ENCODE data around the gene ZNF625.
A peak's percentile ranks its signal among the peaks of the same experiment; 100 is the strongest.
"Not testable (repeated sequence)": the region's sequence is repeated elsewhere in the genome, so short reads cannot be mapped to it uniquely, and the experiment has no call there.

ZNF625 gene

GRCh38 chr19:12137221-12137940, 19.2 kb downstream of the ZNF625 start:
- peaks cover 60% of the 10 kb centered on the region for H3K36me3 ChIP-seq (ENCODE audit: insufficient read depth, low read length)
- no peak overlapping the region for H3K4me3 ChIP-seq (ENCODE audit: low read length)
- no peak overlapping the region for H3K27ac ChIP-seq (ENCODE audit: low read depth, low read length)
- H3K9ac ChIP-seq (ENCODE audit: low read depth, low read length): no peak overlapping the region
- H3K9me3 ChIP-seq (ENCODE audit: insufficient read depth, low read depth, low read length): peaks cover 39% of the 10 kb centered on the region
- H3K27me3 ChIP-seq (ENCODE audit: insufficient read depth, low read length): no peaks in the 10 kb centered on the region
- peaks cover 10% of the 10 kb centered on the region for H3K4me1 ChIP-seq (ENCODE audit: insufficient read depth, low read length)
- 80% methylated on average over 7 of the region's 7 CpGs for WGBS

- Histone ChIP-seq H3K4me1 (ENCODE audit: insufficient read depth, low read length) (no peaks in the 10 kb centered on the region), H3K36me3 (ENCODE audit: insufficient read depth, low read length) (peaks cover 67% of the 10 kb centered on the region), H3K4me3 (ENCODE audit: low read length) (no peak overlapping the region), H3K9me3 (ENCODE audit: insufficient read depth, low read depth, low read length) (peaks cover 56% of the 10 kb centered on the region), H3K27me3 (ENCODE audit: insufficient read depth, low read length) (no peaks in the 10 kb centered on the region), H3K27ac (ENCODE audit: low read depth, low read length) (no peak overlapping the region), H3K9ac (ENCODE audit: low read depth, low read length) (no peak overlapping the region)
- WGBS: 92% methylated on average over 3 of the region's 3 CpGs
Observed at GRCh38 chr19:12133069-12133468, 23.5 kb downstream of the ZNF625 start.

- Histone ChIP-seq H3K9ac (ENCODE audit: low read depth, low read length) (no peak overlapping the region), H3K36me3 (ENCODE audit: insufficient read depth, low read length) (peaks cover 7% of the 10 kb centered on the region), H3K27ac (ENCODE audit: low read depth, low read length) (no peak overlapping the region), H3K27me3 (ENCODE audit: insufficient read depth, low read length) (no peaks in the 10 kb centered on the region), H3K4me3 (ENCODE audit: low read length) (no peak overlapping the region), H3K4me1 (ENCODE audit: insufficient read depth, low read length) (no peaks in the 10 kb centered on the region), H3K9me3 (ENCODE audit: insufficient read depth, low read depth, low read length) (peaks cover 10% of the 10 kb centered on the region)
- 80% methylated on average over 1 of the region's 2 CpGs for WGBS
Observed at GRCh38 chr19:12126707-12127106, 29.8 kb downstream of the ZNF625 start.

- no peak overlapping the region for H3K9ac ChIP-seq (ENCODE audit: low read depth, low read length)
- no peaks in the 10 kb centered on the region for H3K27me3 ChIP-seq (ENCODE audit: insufficient read depth, low read length)
- peaks cover 22% of the 10 kb centered on the region for H3K9me3 ChIP-seq (ENCODE audit: insufficient read depth, low read depth, low read length)
- peaks cover 27% of the 10 kb centered on the region for H3K36me3 ChIP-seq (ENCODE audit: insufficient read depth, low read length)
- no peaks in the 10 kb centered on the region for H3K4me1 ChIP-seq (ENCODE audit: insufficient read depth, low read length)
- no peak overlapping the region for H3K27ac ChIP-seq (ENCODE audit: low read depth, low read length)
- 95% methylated on average over 33 of the region's 33 CpGs for WGBS
- H3K4me3 ChIP-seq (ENCODE audit: low read length): no peak overlapping the region
Observed at GRCh38 chr19:12117201-12117970, 39.1 kb downstream of the ZNF625 start.

GRCh38 chr19:12113121-12113520, 43.4 kb downstream of the ZNF625 start:
- no peak overlapping the region for H3K4me3 ChIP-seq (ENCODE audit: low read length)
- WGBS: 94% methylated on average over 5 of the region's 5 CpGs
- peak overlapping the region; percentile 65; the same call in 1 of the 2 replicates for H3K27ac ChIP-seq (ENCODE audit: low read depth, low read length)

GRCh38 chr19:12112701-12113100, 43.8 kb downstream of the ZNF625 start:
- Histone ChIP-seq H3K27ac (ENCODE audit: low read depth, low read length) (peak overlapping the region; percentile 65; the same call in 1 of the 2 replicates), H3K4me3 (ENCODE audit: low read length) (no peak overlapping the region), H3K4me1 (ENCODE audit: insufficient read depth, low read length) (no peaks in the 10 kb centered on the region), H3K27me3 (ENCODE audit: insufficient read depth, low read length) (no peaks in the 10 kb centered on the region), H3K36me3 (ENCODE audit: insufficient read depth, low read length) (peaks cover 68% of the 10 kb centered on the region), H3K9ac (ENCODE audit: low read depth, low read length) (no peak overlapping the region), H3K9me3 (ENCODE audit: insufficient read depth, low read depth, low read length) (peaks cover 67% of the 10 kb centered on the region)
- 95% methylated on average over 8 of the region's 8 CpGs for WGBS

More at GRCh38 chr19:12113121-12113520, 43.4 kb downstream of the ZNF625 start:
- Histone ChIP-seq H3K9ac (ENCODE audit: low read depth, low read length) (no peak overlapping the region), H3K36me3 (ENCODE audit: insufficient read depth, low read length) (peaks cover 65% of the 10 kb centered on the region), H3K27me3 (ENCODE audit: insufficient read depth, low read length) (no peaks in the 10 kb centered on the region), H3K9me3 (ENCODE audit: insufficient read depth, low read depth, low read length) (peaks cover 63% of the 10 kb centered on the region), H3K4me1 (ENCODE audit: insufficient read depth, low read length) (no peaks in the 10 kb centered on the region)

GRCh38 chr19:12111943-12112637, 44.4 kb downstream of the ZNF625 start:
- Histone ChIP-seq H3K36me3 (ENCODE audit: insufficient read depth, low read length) (peaks cover 69% of the 10 kb centered on the region), H3K27me3 (ENCODE audit: insufficient read depth, low read length) (no peaks in the 10 kb centered on the region), H3K4me1 (ENCODE audit: insufficient read depth, low read length) (no peaks in the 10 kb centered on the region), H3K9ac (ENCODE audit: low read depth, low read length) (no peak overlapping the region), H3K9me3 (ENCODE audit: insufficient read depth, low read depth, low read length) (peaks cover 67% of the 10 kb centered on the region), H3K27ac (ENCODE audit: low read depth, low read length) (peak overlapping the region; percentile 65; the same call in 1 of the 2 replicates), H3K4me3 (ENCODE audit: low read length) (no peak overlapping the region)
- 96% methylated on average over 8 of the region's 8 CpGs for WGBS

GRCh38 chr19:12111176-12111575, 45.4 kb downstream of the ZNF625 start:
- WGBS: 50% methylated on average over 2 of the region's 2 CpGs
- no peaks in the 10 kb centered on the region for H3K27me3 ChIP-seq (ENCODE audit: insufficient read depth, low read length)
- H3K9ac ChIP-seq (ENCODE audit: low read depth, low read length): no peak overlapping the region
- no peak overlapping the region for H3K4me3 ChIP-seq (ENCODE audit: low read length)
- H3K27ac ChIP-seq (ENCODE audit: low read depth, low read length): no peak overlapping the region
- H3K9me3 ChIP-seq (ENCODE audit: insufficient read depth, low read depth, low read length): peaks cover 75% of the 10 kb centered on the region
- H3K4me1 ChIP-seq (ENCODE audit: insufficient read depth, low read length): no peaks in the 10 kb centered on the region
- peaks cover 78% of the 10 kb centered on the region for H3K36me3 ChIP-seq (ENCODE audit: insufficient read depth, low read length)

- not testable (repeated sequence) for H3K9ac ChIP-seq (ENCODE audit: low read depth, low read length); H3K27ac ChIP-seq (ENCODE audit: low read depth, low read length); H3K4me1 ChIP-seq (ENCODE audit: insufficient read depth, low read length); H3K4me3 ChIP-seq (ENCODE audit: low read length); H3K27me3 ChIP-seq (ENCODE audit: insufficient read depth, low read length)
- H3K9me3 ChIP-seq (ENCODE audit: insufficient read depth, low read depth, low read length): peaks cover 41% of the 10 kb centered on the region
- WGBS: 96% methylated on average over 3 of the region's 4 CpGs
- H3K36me3 ChIP-seq (ENCODE audit: insufficient read depth, low read length): peaks cover 32% of the 10 kb centered on the region
Observed at GRCh38 chr19:12103909-12104308, 52.6 kb downstream of the ZNF625 start.

- H3K4me1 ChIP-seq (ENCODE audit: insufficient read depth, low read length): no peaks in the 10 kb centered on the region
- no peaks in the 10 kb centered on the region for H3K27me3 ChIP-seq (ENCODE audit: insufficient read depth, low read length)
- peaks cover 42% of the 10 kb centered on the region for H3K9me3 ChIP-seq (ENCODE audit: insufficient read depth, low read depth, low read length)
- 96% methylated on average over 7 of the region's 9 CpGs for WGBS
- no peak overlapping the region for H3K9ac ChIP-seq (ENCODE audit: low read depth, low read length)
- H3K27ac ChIP-seq (ENCODE audit: low read depth, low read length): no peak overlapping the region
- no peak overlapping the region for H3K4me3 ChIP-seq (ENCODE audit: low read length)
- peaks cover 62% of the 10 kb centered on the region for H3K36me3 ChIP-seq (ENCODE audit: insufficient read depth, low read length)
Observed at GRCh38 chr19:12098040-12098439, 58.5 kb downstream of the ZNF625 start.

Measured in HUES64 (cell line).